ENCODE results near the gene ADAMTSL2.
"Not testable (repeated sequence)": the region's sequence is repeated elsewhere in the genome, so short reads cannot be mapped to it uniquely, and the experiment has no call there.

Gene ADAMTSL2

DNA sequence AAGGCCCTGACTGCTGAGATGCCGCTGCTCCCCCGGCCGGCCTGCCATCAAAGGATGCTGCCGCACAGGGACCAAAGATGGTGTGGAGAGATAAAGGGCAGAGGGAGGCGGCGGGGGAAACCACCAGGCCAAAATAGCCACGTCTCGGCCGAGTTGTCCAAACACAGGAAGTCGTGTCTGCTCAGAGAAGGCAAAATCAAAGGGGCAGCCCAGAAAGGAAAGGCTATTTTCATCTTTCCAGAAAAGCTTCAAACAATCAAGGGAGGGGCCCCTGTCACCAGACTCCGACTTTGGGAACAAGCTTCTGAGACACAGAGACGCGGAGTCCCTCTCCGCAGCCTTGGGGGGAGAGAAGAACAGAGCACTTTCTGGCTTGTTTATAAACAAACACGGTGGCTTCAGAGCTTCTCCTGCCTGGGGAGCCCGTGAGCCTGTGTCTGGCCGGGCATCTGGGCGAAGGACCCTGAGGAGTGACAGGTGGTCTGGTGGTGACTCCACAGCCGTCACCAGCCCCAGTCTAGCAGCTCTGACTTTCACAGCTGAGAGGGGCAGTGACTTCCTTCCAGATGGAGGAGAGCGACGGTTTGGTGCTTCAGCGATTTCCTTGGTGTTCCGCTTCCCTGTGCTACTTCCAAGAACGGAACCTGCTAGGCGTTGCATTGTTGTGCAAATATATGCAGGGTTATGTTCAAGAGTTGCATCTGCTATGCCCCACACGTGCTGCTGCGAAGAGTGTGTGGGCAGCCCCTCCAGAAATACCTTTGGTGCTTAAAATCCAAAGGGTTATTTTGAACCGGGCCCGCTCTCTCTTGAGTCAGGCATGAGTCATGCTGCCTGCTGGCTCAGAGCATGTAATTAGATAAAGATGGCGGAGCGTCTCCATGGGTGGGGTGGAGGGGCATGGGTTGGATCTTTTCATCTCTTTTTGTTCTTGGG, 24.0 kb downstream of the ADAMTSL2 start:
- DNase-seq (ENCODE audit: low read depth, low spot score), result no peak

DNA sequence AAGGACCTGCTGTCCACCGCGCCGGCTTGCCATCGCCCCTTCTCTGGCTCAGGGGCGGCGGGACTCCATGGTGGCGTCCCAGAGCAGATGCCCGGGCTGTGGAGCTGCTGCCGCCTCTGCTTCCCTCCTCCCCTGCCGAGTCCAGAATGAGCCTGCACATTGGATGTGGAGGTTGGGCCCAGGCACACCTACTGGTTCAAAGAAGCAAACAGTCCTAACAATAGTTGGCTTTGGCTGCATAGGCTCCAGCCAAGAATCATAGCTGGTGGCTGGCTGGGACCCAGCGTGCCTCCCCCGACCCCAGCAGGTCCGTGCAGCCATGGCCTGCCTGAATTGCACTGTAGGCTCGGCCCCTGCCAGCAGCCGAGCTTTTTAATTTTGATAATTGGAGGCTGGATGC, 25.8 kb downstream of the ADAMTSL2 start:
- DNase-seq (ENCODE audit: low read depth, low spot score), result no peak

- DNase-seq (ENCODE audit: low read depth, low spot score), result no peak
Measured at GRCh38 chr9:133560944-133561343, 26.4 kb downstream of the ADAMTSL2 start.

DNA sequence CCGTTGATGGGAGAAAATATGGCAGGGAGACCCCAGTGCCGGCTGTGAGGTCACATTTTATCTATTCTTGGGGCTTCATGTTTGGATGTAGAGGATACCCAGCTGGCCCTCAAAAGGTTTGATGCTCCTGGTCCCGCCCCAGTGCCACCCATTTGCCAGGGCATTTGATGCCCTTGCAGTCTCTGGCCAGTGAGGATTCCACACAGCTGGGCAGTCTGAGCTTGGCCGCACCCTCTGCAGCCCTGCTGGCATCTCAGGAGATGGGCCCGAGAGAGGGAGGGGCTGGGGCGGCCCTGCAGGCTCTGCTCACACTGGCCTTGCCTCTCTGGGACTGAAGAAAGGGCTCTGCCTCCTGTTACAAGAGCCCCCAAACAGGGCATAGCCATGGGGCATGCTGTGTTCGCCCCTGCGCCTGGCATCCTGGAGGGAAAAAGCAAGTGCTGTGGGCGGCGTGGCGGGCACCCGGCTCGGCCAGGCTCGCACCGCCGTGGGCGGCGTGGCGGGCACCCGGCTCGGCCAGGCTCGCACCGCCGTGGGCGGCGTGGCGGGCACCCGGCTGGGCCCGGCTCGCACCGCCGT, 27.6 kb downstream of the ADAMTSL2 start:
- no peak for DNase-seq (ENCODE audit: low read depth, low spot score)

DNA sequence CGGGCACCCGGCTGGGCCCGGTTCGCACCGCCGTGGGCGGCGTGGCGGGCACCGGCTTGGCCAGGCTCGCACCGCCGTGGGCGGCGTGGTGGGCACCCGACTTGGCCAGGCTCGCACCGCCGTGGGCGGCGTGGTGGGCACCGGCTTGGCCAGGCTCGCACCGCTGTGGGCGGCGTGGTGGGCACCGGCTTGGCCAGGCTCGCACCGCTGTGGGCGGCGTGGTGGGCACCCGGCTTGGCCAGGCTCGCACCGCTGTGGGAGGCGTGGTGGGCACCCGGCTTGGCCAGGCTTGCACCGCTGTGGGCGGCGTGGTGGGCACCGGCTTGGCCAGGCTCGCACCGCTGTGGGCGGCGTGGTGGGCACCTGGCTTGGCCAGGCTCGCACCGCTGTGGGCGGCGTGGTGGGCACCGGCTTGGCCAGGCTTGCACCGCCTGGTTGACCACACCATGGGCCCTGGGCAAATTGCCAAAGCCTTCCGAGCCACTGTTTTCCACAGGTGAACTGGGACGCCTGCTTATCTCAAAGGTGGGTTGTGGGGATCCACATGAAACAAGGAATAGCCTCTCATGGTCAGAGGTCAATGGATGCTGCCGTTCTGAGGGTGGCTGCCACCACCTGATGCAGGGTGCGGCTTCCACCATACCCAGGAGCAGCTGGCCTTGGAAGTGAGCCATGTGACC, 28.2 kb downstream of the ADAMTSL2 start:
- no peak for DNase-seq (ENCODE audit: low read depth, low spot score)

DNA sequence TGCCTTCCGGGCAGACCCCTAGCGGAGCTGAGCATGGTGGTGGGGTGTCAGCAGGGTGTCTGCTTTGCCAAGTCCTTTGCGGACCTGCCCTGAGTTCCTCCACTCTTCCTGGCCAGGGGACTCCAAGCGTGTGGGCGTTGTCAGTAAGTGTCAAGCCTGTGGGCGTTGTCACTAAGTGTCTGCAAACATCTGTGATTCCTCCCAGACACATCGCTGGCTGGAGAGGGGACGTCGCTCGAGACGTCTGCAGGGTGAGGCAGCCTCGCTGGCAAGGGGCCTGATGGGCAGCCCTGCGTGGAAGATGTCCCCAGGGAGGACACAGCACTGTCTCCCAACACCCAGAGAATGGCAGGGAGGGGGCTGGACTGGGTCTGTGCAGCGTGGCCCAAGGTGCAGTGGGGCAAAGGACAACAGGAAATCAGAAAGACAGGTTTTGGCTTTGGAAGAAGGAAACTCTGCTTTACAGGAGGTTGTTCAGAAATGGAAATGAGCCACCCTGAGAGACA, 28.8 kb downstream of the ADAMTSL2 start:
- DNase-seq (ENCODE audit: low read depth, low spot score), result no peak

- DNase-seq (ENCODE audit: low read depth, low spot score), result not testable (repeated sequence)
Measured at GRCh38 chr9:133563814-133564213, 29.3 kb downstream of the ADAMTSL2 start.

GRCh38 chr9:133564451-133565116, 30.1 kb downstream of the ADAMTSL2 start:
- no peak for DNase-seq (ENCODE audit: low read depth, low spot score)

DNA sequence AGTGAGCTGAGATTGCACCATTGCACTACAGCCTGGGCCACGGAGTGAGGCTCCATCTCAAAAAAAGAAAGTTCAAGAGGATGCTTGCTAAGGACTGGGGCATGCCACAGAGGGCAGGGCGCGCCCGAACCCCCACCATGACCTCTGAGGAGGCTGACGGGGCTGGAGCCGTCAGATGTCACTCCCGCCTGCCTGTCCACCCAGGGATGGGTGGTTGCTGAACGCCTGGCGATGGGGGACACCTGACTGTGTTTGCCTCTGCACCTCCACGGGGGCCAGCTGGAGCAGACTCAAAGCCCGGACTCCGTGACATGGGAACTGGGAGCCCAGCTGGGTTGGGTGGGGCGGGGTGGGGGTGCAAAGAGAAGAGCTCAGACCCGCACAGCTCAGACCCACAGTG, 31.9 kb downstream of the ADAMTSL2 start:
- no peak for DNase-seq (ENCODE audit: low read depth, low spot score)

DNA sequence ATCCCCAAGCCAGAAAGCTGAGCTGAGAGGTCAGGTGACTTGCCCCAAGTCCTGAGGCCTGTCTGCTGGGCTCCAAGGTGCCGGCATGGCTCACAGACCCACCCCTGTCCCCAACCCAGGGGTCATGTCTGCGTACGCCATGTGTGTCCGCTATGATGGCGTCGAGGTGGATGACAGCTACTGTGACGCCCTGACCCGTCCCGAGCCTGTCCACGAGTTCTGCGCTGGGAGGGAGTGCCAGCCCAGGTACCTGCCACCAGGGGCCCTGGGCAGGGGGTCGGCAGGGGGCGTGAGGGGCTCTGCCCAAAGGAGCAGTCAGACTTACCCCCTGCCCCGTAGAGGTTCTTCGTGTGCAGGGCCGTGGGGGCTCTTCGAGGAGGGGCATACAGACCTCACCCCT, 32.3 kb downstream of the ADAMTSL2 start:
- no peak for DNase-seq (ENCODE audit: low read depth, low spot score)

DNA sequence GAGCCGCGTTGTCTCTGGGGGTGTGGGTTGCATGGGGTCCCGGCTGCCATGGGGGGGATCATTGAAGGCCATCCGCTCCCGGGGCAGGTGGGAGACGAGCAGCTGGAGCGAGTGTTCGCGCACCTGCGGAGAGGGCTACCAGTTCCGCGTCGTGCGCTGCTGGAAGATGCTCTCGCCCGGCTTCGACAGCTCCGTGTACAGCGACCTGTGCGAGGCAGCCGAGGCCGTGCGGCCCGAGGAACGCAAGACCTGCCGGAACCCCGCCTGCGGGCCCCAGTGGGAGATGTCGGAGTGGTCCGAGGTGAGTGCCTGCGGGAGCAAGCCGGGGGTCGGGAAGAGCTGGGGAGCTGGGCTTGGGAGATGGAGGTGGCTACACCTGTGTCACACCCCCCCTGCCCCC, 33.7 kb downstream of the ADAMTSL2 start:
- no peak for DNase-seq (ENCODE audit: low read depth, low spot score)

DNA sequence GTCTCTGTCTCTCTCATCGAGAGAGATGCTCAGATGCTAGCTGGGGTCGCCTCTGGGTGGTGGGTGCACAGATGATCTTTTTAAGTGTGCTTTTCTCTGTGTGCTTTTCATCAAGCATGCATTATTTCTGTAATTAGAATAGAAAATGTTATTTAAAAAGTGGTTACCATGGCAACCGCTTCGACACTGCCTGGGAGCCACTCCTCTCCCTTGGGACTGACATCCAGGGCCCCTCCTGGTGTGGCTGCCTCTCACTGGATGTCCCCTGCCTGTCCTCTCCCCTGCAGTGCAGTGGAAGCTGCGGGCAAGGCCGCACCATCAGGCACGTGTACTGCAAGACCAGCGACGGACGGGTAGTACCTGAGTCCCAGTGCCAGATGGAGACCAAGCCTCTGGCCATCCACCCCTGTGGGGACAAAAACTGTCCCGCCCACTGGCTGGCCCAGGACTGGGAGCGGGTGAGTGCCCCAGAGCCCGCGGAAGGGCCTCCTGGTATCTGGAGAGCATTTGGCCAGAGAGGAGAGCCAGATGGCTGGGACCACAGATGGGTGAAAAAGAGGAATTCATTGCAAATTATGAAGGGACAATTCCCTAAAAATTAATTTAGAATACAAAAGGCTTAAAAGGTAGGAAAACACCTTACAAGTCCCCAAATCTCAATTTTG, 34.7 kb downstream of the ADAMTSL2 start:
- no peak for DNase-seq (ENCODE audit: low read depth, low spot score)

- DNase-seq (ENCODE audit: low read depth, low spot score), result no peak
Measured at GRCh38 chr9:133569891-133570690, 35.6 kb downstream of the ADAMTSL2 start.

- no peak for DNase-seq (ENCODE audit: low read depth, low spot score)
Measured at GRCh38 chr9:133570691-133571080, 36.2 kb downstream of the ADAMTSL2 start.

DNA sequence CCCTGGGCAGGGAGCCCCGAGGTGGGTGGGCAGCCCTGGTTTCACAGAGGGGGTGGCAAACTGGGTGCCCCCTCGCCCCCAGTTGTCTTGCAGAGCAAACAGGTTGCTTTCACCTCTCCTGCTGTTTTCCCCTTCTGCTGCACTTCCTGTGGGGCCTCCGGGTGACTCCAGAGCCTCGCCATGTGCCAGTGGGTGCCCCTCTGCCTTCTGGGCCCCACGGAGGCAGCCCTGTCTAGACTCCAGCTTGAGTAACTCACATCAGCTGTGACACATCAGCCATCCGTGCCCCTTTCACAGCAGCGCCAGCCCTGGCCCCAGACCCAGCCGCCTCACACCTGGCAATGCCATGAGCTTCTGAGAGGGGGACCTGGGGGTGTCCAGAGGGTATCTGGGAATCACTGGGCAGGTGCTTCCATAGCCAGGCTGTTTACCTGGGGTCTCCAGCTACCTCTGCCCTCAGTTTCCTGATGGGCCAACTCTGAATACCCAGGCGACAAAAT, 36.9 kb downstream of the ADAMTSL2 start:
- DNase-seq (ENCODE audit: low read depth, low spot score), result no peak

DNA sequence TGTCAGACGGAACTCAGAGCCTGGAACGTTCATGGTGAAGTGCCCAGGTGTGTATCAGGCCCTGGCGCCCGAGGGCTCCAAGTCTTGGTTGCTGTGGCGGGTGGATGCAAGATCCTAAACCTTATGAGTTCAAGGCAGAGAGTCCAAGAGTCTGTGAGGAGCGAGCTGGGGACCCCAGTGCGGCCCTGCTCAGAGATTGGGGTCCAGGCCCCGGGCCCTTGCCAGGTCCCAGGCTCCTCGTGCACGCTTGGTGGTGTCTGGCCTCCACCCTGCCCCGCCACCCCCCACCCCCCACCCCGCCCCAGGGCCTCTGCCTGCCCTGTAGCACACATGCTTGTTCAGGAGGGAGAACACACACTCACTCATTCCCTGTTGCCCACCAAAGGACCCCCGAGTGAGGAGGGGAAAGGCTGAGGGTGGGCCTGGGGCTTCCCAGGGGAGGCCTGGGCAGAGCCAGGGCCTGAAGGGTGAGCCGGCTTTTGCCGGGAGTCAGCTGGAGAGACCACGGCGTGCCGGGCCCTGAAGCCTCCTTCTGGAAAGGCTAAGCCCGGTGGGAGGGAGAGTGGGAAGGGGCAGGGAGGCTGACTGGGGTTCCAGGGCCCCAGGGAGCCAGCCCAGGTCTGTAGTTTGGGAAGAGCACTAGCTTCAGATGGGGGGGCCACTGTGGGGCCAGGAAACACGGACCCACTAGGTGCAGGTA, 37.5 kb downstream of the ADAMTSL2 start:
- no peak for DNase-seq (ENCODE audit: low read depth, low spot score)

- DNase-seq (ENCODE audit: low read depth, low spot score), result no peak
Measured at GRCh38 chr9:133572821-133573361, 38.4 kb downstream of the ADAMTSL2 start.

- DNase-seq (ENCODE audit: low read depth, low spot score), result no peak
Measured at GRCh38 chr9:133573791-133574515, 39.4 kb downstream of the ADAMTSL2 start.

DNA sequence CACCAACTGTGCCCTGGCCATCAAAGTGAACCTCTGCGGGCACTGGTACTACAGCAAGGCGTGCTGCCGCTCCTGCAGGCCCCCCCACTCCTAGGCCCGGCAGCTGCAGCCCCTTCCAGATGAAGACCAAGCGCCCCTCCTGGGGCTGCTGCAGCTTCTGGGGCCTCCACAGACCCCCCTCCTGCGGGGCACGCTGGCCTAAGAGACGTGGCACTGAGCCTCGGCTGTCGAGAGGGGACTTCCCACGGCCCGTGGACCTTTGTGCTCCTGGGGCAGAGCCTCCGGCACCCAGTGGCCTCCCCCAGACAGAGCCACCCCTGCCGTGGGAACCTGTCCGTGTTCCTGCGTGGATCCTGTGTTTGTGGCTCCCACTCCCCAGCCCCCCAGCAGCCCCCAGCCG, 40.3 kb downstream of the ADAMTSL2 start:
- no peak for DNase-seq (ENCODE audit: low read depth, low spot score)
